ENCODE measurements around the gene SSUH2. TPM values are rescaled to one million over a fixed set of nuclear protein-coding genes. Genes with fewer than 3 reads are reported as not detected.

SSUH2 gene
- total RNA-seq, 2 experiments from 2014 or later: 0.16 TPM; not detected in 1

Other genes starting within 250 kb of the SSUH2 start
- gene LMCD1, start 143.0 kb downstream of the SSUH2 start, total RNA-seq (2014; rRNA removed; shearing (Covaris generic)): 0.47 and 5.8 TPM in 2 replicates
- gene LMCD1, start 143.0 kb downstream of the SSUH2 start, total RNA-seq (2022): not detected in 2 replicates
- not detected in 2 replicates for gene CAV3, start 89.0 kb upstream of the SSUH2 start, total RNA-seq (2014; rRNA removed; shearing (Covaris generic))
- gene CAV3, start 89.0 kb upstream of the SSUH2 start, total RNA-seq (2022): not detected in 2 replicates
- 1.5 and 2.0 TPM in 2 replicates for gene OXTR, start 124.8 kb upstream of the SSUH2 start, total RNA-seq (2014; rRNA removed; shearing (Covaris generic))
- 0.82 and 2.8 TPM in 2 replicates for gene OXTR, start 124.8 kb upstream of the SSUH2 start, total RNA-seq (2022)

Data from OCI-LY7 (cell line).